K562 (cell line): ENCODE measurements around the gene EIF5.

Source experiments
- ARID4B ChIP-seq: sonication (generic); formaldehyde crosslinking; IDR thresholded peaks from 2 replicates; pipeline ENCODE4 v1.8.0; 2022; ENCODE audit warnings: mild to moderate bottlenecking, missing genetic modification reagents
- CREB5 ChIP-seq: fragments of 250-450 bp; sonication (Bioruptor Pico); IDR thresholded peaks from 2 replicates; pipeline ENCODE4 v1.5.0; 2020; ENCODE audit warnings: mild to moderate bottlenecking
- HDAC6 ChIP-seq: IDR thresholded peaks from 2 replicates; pipeline ENCODE4 v1.6.1; 2012; ENCODE audit warnings: low read depth, mild to moderate bottlenecking, control low read depth, inconsistent platforms, low read length, moderate library complexity
- KLF10 ChIP-seq: fragments of 250-450 bp; sonication (Bioruptor Pico); IDR thresholded peaks from 2 replicates; pipeline ENCODE4 v1.6.1; 2021; ENCODE audit warnings: matching md5 sums
- NFXL1 ChIP-seq: fragments of 450-650 bp; formaldehyde crosslinking; IDR thresholded peaks from 2 replicates; pipeline ENCODE4 v1.4.0; 2021; ENCODE audit warnings: mild to moderate bottlenecking
- NR2C2 ChIP-seq, 2 experiments: fragments of 200-800 bp in 1 of 2; sonication (Bioruptor generic) in 1 of 2; sonication (generic) in 1 of 2; formaldehyde crosslinking in 1 of 2; IDR thresholded peaks; 2 replicates each; pipeline versions ENCODE4 v1.6.1 to v1.8.0; 2016 to 2022; ENCODE audit warnings: mild to moderate bottlenecking in 1 of 2, missing compliant biosample characterization in 1 of 2, missing genetic modification characterization in 1 of 2, missing genetic modification reagents in 1 of 2
- POLR2A ChIP-seq: fragments of 450-650 bp; conservative IDR thresholded peaks from 2 replicates; pipeline ENCODE4 v1.6.1; 2016
- SIN3A ChIP-seq, 2 experiments: fragments of 150-350 bp in 1 of 2; IDR thresholded peaks; 2 replicates each; pipeline ENCODE4 v1.6.1; 2011 to 2016; ENCODE audit warnings: borderline replicate concordance in 2 of 2, low read depth in 2 of 2, low read length in 2 of 2, mild to moderate bottlenecking in 2 of 2, moderate library complexity in 2 of 2; ENCODE audit not compliant: control insufficient read depth in 1 of 2
- SP1 ChIP-seq: sonication (generic); formaldehyde crosslinking; IDR thresholded peaks from 2 replicates; pipeline ENCODE4 v1.8.1; 2022; ENCODE audit warnings: mild to moderate bottlenecking, missing genetic modification reagents
- ZFP1 ChIP-seq: fragments of 450-650 bp; formaldehyde crosslinking; IDR thresholded peaks from 2 replicates; pipeline ENCODE4 v1.4.0; 2020; ENCODE audit warnings: mild to moderate bottlenecking, mixed read lengths
- ZNF232 ChIP-seq: sonication (generic); formaldehyde crosslinking; IDR thresholded peaks from 2 replicates; pipeline ENCODE4 v1.8.0; 2022; ENCODE audit warnings: mild to moderate bottlenecking, missing genetic modification reagents
- TF ChIP-seq, protein P1 (sequence below), 2 experiments: fragments of 450-650 bp; formaldehyde crosslinking in 1 of 2; IDR thresholded peaks; 2 replicates each; pipeline versions ENCODE4 v1.4.0 to v1.6.1; 2014 to 2020; ENCODE audit warnings: mild to moderate bottlenecking in 2 of 2, borderline replicate concordance in 1 of 2, low read depth in 1 of 2
- TF ChIP-seq, protein P2 (sequence below), 3 experiments: IDR thresholded peaks in 2 of 3; conservative IDR thresholded peaks in 1 of 3; 2 replicates each; pipeline ENCODE4 v1.5.1; 2011 to 2012; ENCODE audit warnings: low read length in 3 of 3, mild to moderate bottlenecking in 3 of 3, control low read depth in 2 of 3, improper control_type of control experiment in 1 of 3, inconsistent platforms in 1 of 3, low read depth in 1 of 3, mixed read lengths in 1 of 3, moderate library complexity in 1 of 3; ENCODE audit not compliant: insufficient read depth in 2 of 3

DNA sequence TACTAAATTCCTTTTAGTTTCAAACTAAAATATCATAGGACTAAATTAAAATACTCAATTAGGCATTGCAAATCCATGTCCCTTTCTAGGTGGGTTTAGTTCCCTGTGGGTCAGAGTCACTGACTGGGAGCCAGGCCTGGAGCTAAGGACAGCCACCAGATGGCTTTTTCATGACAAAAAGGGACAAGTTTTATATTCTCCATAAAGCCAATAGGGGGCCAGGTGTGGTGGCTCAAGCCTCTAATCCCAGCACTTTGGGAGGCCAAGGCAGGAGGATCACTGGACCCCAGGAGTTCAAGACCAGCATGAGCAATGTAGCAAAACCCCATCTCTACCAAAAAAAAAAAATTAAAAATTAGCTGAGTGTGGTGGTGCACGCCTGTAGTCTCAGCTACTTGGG is 35.4 kb upstream of the EIF5 start:
- TF ChIP-seq NFXL1 (CRISPR knock-in tag) (no peak), ZFP1 (CRISPR knock-in tag) (no peak), ZNF232 (CRISPR knock-in tag) (no peak), SP1 (CRISPR knock-in tag) (no peak), NR2C2 (CRISPR knock-in tag; IDR thresholded peaks at IDR 0.05) (no peak), NR2C2 (tag; IDR thresholded peaks at IDR 0.05) (no peak), POLR2A (no peak), KLF10 (no peak), ARID4B (CRISPR knock-in tag) (no peak), SIN3A (IDR thresholded peaks at IDR 0.05; ENCODE audit: borderline replicate concordance in 2 of 2, control insufficient read depth in 1 of 2, low read depth in 2 of 2, low read length in 2 of 2) (no peak), CREB5 (CRISPR knock-in tag) (no peak), HDAC6 (no peak)
- TF ChIP-seq, protein P1, sequence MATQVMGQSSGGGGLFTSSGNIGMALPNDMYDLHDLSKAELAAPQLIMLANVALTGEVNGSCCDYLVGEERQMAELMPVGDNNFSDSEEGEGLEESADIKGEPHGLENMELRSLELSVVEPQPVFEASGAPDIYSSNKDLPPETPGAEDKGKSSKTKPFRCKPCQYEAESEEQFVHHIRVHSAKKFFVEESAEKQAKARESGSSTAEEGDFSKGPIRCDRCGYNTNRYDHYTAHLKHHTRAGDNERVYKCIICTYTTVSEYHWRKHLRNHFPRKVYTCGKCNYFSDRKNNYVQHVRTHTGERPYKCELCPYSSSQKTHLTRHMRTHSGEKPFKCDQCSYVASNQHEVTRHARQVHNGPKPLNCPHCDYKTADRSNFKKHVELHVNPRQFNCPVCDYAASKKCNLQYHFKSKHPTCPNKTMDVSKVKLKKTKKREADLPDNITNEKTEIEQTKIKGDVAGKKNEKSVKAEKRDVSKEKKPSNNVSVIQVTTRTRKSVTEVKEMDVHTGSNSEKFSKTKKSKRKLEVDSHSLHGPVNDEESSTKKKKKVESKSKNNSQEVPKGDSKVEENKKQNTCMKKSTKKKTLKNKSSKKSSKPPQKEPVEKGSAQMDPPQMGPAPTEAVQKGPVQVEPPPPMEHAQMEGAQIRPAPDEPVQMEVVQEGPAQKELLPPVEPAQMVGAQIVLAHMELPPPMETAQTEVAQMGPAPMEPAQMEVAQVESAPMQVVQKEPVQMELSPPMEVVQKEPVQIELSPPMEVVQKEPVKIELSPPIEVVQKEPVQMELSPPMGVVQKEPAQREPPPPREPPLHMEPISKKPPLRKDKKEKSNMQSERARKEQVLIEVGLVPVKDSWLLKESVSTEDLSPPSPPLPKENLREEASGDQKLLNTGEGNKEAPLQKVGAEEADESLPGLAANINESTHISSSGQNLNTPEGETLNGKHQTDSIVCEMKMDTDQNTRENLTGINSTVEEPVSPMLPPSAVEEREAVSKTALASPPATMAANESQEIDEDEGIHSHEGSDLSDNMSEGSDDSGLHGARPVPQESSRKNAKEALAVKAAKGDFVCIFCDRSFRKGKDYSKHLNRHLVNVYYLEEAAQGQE (IDR thresholded peaks at IDR 0.05; ENCODE audit: borderline replicate concordance) = no peak
- TF ChIP-seq, protein P1 (CRISPR knock-in tag; IDR thresholded peaks at IDR 0.05; ENCODE audit: low read depth) = no peak
- TF ChIP-seq, protein P2, sequence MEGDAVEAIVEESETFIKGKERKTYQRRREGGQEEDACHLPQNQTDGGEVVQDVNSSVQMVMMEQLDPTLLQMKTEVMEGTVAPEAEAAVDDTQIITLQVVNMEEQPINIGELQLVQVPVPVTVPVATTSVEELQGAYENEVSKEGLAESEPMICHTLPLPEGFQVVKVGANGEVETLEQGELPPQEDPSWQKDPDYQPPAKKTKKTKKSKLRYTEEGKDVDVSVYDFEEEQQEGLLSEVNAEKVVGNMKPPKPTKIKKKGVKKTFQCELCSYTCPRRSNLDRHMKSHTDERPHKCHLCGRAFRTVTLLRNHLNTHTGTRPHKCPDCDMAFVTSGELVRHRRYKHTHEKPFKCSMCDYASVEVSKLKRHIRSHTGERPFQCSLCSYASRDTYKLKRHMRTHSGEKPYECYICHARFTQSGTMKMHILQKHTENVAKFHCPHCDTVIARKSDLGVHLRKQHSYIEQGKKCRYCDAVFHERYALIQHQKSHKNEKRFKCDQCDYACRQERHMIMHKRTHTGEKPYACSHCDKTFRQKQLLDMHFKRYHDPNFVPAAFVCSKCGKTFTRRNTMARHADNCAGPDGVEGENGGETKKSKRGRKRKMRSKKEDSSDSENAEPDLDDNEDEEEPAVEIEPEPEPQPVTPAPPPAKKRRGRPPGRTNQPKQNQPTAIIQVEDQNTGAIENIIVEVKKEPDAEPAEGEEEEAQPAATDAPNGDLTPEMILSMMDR (IDR thresholded peaks at IDR 0.05 in 2 of 3, conservative IDR thresholded peaks at IDR 0.05 in 1 of 3; ENCODE audit: insufficient read depth in 2 of 3, low read depth in 1 of 3, low read length in 3 of 3) = peak; percentile 27 to 77 (median 48); a peak in 4 of 6 replicates
